Stimulated activated CD8-positive, alpha-beta memory T cell treated with anti-CD3 and anti-CD28 coated beads, Interleukin-4, amount 100 ng/mL, for 48 hours (primary cell): ENCODE results near the gene PROCR.
"Not testable (repeated sequence)": the region's sequence is repeated elsewhere in the genome, so short reads cannot be mapped to it uniquely, and the experiment has no call there.

Experiments
- DNase-seq: peaks from one replicate; pipeline ENCODE4 v3.0.0-alpha.2; 2020

PROCR gene

GRCh38 chr20:35171753-35172433 lies at the start of gene PROCR:
Gene PROCR, plus strand, starts transcription at chr20:35172072. Its CDS starts 83 bp downstream, at chr20:35172155.
- DNase-seq = peak; percentile 42

GRCh38 chr20:35122756-35123405 lies 49.0 kb upstream of the PROCR start:
- DNase-seq = no peak

- DNase-seq = no peak
Measured at GRCh38 chr20:35125753-35126152, 46.1 kb upstream of the PROCR start.

- no peak for DNase-seq
Measured at GRCh38 chr20:35129647-35130069, 42.2 kb upstream of the PROCR start.

- no peak for DNase-seq
Measured at GRCh38 chr20:35131934-35132333, 39.9 kb upstream of the PROCR start.

- DNase-seq = no peak
Measured at GRCh38 chr20:35133031-35133430, 38.8 kb upstream of the PROCR start.

- DNase-seq = no peak
Measured at GRCh38 chr20:35133735-35134134, 38.1 kb upstream of the PROCR start.

GRCh38 chr20:35134472-35134871 lies 37.4 kb upstream of the PROCR start:
- DNase-seq = no peak

GRCh38 chr20:35134880-35135279 lies 37.0 kb upstream of the PROCR start:
- no peak for DNase-seq

- DNase-seq = no peak
Measured at GRCh38 chr20:35135867-35136586, 35.8 kb upstream of the PROCR start.

GRCh38 chr20:35144694-35145093 lies 27.2 kb upstream of the PROCR start:
- DNase-seq = no peak

- no peak for DNase-seq
Measured at GRCh38 chr20:35145141-35145564, 26.7 kb upstream of the PROCR start.

- DNase-seq = no peak
Measured at GRCh38 chr20:35146299-35146919, 25.5 kb upstream of the PROCR start.

GRCh38 chr20:35146920-35147574 lies 24.8 kb upstream of the PROCR start, which contains the start of gene EDEM2:
Gene EDEM2, minus strand, starts transcription at chr20:35147336. Its CDS starts 78 bp downstream, at chr20:35147258.
- peak; percentile 96 for DNase-seq

- DNase-seq = peak; percentile 43
Measured at GRCh38 chr20:35147575-35148071, 24.2 kb upstream of the PROCR start.

- DNase-seq = no peak
Measured at GRCh38 chr20:35150846-35151579, 20.9 kb upstream of the PROCR start.

- no peak for DNase-seq
Measured at GRCh38 chr20:35151736-35152135, 20.1 kb upstream of the PROCR start.

- DNase-seq = no peak
Measured at GRCh38 chr20:35155936-35156335, 15.9 kb upstream of the PROCR start.

GRCh38 chr20:35156978-35157377 lies 14.9 kb upstream of the PROCR start:
- DNase-seq = no peak

- not testable (repeated sequence) for DNase-seq
Measured at GRCh38 chr20:35160341-35160740, 11.5 kb upstream of the PROCR start.

- not testable (repeated sequence) for DNase-seq
Measured at GRCh38 chr20:35164531-35164930, 7.3 kb upstream of the PROCR start.
